PFSK-1 (cell line): ENCODE data around the gene CYBA.

Source experiments
- FOXP2 ChIP-seq: optimal IDR thresholded peaks from 2 replicates; pipeline ENCODE3; 2011; ENCODE audit warnings: borderline replicate concordance, control low read depth, inconsistent platforms; ENCODE audit not compliant: insufficient read depth; ENCODE audit errors: extremely low read length, extremely low read depth
- POLR2AphosphoS5 ChIP-seq: IDR thresholded peaks from 2 replicates; pipeline ENCODE4 v1.6.1; 2012; ENCODE audit warnings: low read depth, mild to moderate bottlenecking, control low read depth, low read length, moderate library complexity
- SIN3A ChIP-seq: IDR thresholded peaks from 2 replicates; pipeline ENCODE4 v1.6.1; 2012; ENCODE audit warnings: mild to moderate bottlenecking, low read length, moderate library complexity, borderline replicate concordance; ENCODE audit not compliant: insufficient read depth
- TAF1 ChIP-seq: IDR thresholded peaks from 2 replicates; pipeline ENCODE4 v1.6.1; 2012; ENCODE audit warnings: low read length, control low read depth, borderline replicate concordance; ENCODE audit not compliant: insufficient read depth
- TF ChIP-seq, protein P1 (sequence below), 2 experiments: IDR thresholded peaks; 2 replicates each; pipeline versions ENCODE4 v1.6.1 to v1.8.0; 2011 to 2012; ENCODE audit warnings: low read depth in 2 of 2, low read length in 2 of 2, control low read depth in 1 of 2, inconsistent platforms in 1 of 2, mild to moderate bottlenecking in 1 of 2, moderate library complexity in 1 of 2; ENCODE audit not compliant: insufficient read depth in 1 of 2

Gene CYBA

GRCh38 chr16:88638323-88639230 lies 12.3 kb downstream of the CYBA start, which contains the start of gene IL17C:
TSS of gene IL17C (plus strand) at chr16:88638572. CDS start at chr16:88638642, 70 bp downstream.
- TF ChIP-seq POLR2AphosphoS5, result no peak
- TF ChIP-seq, protein P1, sequence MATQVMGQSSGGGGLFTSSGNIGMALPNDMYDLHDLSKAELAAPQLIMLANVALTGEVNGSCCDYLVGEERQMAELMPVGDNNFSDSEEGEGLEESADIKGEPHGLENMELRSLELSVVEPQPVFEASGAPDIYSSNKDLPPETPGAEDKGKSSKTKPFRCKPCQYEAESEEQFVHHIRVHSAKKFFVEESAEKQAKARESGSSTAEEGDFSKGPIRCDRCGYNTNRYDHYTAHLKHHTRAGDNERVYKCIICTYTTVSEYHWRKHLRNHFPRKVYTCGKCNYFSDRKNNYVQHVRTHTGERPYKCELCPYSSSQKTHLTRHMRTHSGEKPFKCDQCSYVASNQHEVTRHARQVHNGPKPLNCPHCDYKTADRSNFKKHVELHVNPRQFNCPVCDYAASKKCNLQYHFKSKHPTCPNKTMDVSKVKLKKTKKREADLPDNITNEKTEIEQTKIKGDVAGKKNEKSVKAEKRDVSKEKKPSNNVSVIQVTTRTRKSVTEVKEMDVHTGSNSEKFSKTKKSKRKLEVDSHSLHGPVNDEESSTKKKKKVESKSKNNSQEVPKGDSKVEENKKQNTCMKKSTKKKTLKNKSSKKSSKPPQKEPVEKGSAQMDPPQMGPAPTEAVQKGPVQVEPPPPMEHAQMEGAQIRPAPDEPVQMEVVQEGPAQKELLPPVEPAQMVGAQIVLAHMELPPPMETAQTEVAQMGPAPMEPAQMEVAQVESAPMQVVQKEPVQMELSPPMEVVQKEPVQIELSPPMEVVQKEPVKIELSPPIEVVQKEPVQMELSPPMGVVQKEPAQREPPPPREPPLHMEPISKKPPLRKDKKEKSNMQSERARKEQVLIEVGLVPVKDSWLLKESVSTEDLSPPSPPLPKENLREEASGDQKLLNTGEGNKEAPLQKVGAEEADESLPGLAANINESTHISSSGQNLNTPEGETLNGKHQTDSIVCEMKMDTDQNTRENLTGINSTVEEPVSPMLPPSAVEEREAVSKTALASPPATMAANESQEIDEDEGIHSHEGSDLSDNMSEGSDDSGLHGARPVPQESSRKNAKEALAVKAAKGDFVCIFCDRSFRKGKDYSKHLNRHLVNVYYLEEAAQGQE (IDR thresholded peaks at IDR 0.05; ENCODE audit: insufficient read depth in 1 of 2, low read depth in 2 of 2, low read length in 2 of 2), result no peak
- TF ChIP-seq TAF1, result no peak
- TF ChIP-seq FOXP2, result no peak
- no peak for TF ChIP-seq SIN3A

DNA sequence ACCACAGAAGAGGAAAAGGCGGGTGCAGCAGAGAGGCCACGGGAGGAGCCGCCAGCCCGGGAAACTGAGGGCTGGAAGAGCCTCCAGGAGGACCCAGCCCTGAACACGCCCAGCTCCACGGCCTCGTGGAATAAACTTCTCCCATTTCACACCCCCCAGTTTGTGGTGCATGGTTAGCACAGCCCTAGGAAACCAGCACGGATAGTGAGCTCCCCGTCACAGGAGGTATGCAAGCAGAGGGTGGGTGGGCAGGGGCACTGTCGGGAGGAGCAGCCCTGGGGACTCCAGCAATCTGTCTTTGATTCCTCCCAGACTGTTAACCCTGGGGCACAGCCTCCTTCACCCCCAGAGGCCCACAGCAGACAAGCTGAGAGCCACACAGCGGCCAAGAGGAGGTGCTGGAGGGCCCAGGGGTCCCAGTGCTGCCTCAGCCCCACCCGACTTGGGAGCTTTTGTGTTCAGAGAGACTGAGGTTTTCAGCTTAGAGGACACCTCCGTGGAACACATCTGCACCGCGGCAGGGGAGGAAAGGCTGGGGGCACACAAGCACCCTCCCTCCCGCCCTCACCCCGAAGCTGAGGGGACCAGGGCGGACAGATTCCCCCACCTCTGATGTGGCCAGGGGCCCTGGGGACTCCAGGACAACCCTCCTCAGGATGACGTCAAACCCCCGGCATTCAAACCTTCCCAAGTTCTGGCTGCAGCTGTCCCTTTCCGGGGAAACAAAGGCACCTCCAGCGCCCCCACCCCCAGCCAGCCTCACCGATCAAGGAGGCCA lies 14.2 kb downstream of the CYBA start:
- TF ChIP-seq POLR2AphosphoS5 (no peak), TAF1 (no peak), SIN3A (no peak), FOXP2 (no peak)
- TF ChIP-seq, protein P1 (IDR thresholded peaks at IDR 0.05; ENCODE audit: insufficient read depth in 1 of 2, low read depth in 2 of 2, low read length in 2 of 2), result no peak

DNA sequence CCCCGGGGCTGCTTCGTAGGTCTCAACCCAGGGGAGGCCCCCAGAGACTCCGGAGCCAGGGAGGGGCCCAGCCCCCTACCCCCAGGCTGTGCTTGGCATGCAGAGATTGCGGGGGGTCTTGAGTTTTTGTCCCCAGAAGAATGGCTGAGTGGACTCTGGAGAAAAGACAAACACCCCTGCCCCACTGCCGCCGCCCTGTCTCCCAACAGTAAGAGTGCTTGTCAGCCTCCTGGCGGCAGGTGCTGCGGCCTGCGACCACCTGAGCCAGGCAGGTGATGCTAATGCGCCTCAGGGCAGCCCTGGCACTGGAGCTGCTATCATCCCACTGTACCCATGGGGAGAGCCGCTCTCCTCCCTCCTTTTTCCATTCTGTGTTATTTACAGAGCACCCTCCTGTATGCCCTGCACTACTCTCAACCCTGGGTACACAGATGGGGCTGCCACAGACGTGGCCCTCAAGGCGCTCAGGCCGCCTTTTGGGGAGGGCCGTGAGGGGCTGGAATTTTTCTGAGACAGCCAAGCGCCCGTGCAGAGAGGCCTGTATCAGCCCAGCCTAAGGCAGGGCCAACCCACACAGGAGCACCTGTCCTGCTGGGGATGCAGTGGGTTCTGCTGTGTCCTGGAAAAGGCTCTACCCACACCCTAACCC lies 15.1 kb downstream of the CYBA start:
- no peak for TF ChIP-seq POLR2AphosphoS5
- TF ChIP-seq FOXP2, result no peak
- TF ChIP-seq SIN3A, result no peak
- TF ChIP-seq, protein P1 (IDR thresholded peaks at IDR 0.05; ENCODE audit: insufficient read depth in 1 of 2, low read depth in 2 of 2, low read length in 2 of 2), result no peak
- no peak for TF ChIP-seq TAF1

DNA sequence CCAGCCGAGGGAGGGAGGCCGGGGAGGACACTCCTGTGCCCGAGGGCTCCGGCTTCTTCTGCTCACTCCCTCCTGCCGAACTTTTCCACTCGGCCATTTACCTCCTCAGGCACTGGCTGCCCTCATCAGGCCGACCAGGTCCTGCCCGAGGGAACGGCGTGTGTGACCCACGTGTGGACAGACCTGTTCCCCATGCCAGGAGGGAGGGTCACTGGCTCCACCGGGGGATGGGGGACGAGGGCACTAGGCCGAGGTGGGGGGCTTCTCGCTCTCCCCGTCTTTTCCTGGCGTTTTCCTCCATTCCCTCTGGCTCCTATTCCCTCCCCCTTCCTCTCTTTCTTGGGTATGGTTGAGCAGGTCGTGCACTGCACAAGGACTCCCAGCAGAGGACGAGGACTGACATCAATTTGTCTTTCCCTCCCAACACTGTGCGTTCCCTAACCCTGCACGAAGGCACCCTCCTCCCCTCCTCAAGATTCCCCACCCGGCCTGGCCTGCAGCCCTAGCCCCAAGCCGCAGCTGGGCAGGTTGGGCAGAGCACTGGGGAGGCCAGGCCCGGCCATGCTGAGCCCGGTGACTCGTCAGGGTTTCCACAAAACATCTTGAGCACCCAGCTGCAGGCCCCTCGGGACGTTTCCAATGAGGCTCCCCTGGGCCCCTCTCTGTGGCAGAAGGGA lies 15.7 kb downstream of the CYBA start:
- TF ChIP-seq, protein P1 (IDR thresholded peaks at IDR 0.05; ENCODE audit: insufficient read depth in 1 of 2, low read depth in 2 of 2, low read length in 2 of 2), result no peak
- TF ChIP-seq POLR2AphosphoS5 (no peak), FOXP2 (no peak), SIN3A (no peak)
